ENCODE measurements around the gene CTAG1B.
"Not testable (repeated sequence)": the region's sequence is repeated elsewhere in the genome, so short reads cannot be mapped to it uniquely, and the experiment has no call there.

DNA sequence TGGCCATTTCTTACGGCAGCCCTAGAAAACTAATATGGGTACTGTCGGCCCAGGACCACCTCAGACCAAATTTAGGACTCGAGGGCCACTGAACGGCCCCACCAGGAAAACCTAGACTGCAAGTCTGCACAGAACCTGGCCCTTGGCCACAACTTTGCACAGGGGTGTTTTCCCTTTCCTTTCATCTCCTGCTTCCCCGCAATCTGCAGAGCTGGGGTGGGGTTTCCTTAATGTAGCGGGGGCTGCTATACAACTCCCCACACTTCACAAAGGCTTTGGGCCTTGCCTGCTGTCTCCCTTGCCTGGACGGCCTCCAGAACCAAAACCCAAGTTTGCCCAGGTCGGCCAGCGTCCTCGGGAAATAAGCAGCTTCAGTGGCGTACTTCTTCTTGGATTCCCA is 11.9 kb upstream of the CTAG1B start:
- TF ChIP-seq POLR2A, CTCF (IDR thresholded peaks at IDR 0.05): not testable (repeated sequence)
